GM18519 (cell line): ENCODE data around the gene TRABD2A.
A peak's percentile ranks its signal among the peaks of the same experiment; 100 is the strongest.
"Not testable (repeated sequence)": the region's sequence is repeated elsewhere in the genome, so short reads cannot be mapped to it uniquely, and the experiment has no call there.

Experiments
- ATAC-seq: cut with Tn5 transposase; IDR thresholded peaks from one replicate; pipeline ENCODE4 v1.9.1; 2021; ENCODE audit warnings: mild to moderate bottlenecking, moderate library complexity; ENCODE audit not compliant: unreplicated experiment, low FRiP score

Gene TRABD2A

DNA sequence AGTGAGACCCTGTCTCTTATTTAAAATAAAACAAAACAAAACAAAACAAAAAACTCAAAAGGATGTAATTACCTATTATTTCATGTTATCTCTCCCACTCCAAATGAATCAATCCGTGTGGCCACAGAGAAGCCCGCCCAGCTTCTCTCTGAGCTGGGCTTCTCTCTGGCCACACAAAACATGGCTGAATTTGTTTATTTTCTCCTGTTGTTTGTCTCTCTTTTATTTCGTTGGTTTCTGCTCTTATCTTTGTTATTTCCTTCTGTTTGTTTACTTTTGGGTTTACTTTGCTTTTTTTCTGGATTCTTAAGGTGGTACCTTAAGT is 1.5 kb upstream of the TRABD2A start:
- no peak for ATAC-seq

DNA sequence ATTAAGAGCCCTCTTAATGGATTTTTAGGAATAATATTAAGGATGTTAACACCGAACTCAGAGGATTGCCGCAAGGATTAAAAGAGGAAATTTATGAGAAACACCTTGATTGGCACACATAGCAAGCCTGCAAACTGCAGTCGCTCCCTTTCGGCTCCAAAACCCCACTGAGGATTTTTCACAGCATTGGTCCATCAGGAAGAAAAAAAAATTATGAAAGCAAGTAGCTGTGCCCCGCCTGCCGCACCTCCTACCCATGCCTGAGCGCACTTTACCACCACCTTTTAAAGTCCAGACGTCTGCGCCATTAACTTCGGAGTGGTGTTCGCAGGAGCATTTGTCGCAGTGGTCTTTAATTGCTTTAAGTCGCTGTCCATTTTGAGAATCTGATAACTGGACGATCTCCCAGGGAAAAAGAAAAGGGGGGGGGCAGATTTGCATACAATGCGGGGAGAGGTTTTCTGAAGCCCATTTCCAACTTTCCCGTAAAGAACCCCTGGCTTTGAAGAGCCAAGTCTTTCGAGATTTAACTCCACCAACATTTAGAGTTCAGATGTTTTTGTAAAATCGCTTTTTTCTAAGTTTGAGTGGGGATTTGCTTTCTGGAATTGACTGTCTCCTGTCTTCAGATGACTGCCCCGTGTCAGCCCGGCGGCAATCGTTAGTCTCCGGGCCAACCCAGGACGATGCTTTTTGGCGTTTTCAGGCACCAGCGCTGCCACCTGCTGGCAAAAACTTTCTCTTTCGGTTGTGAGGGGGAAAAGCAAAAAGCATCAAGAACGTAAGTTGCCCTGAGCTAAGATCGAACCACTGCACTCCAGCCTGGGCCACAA is 913 bp upstream of the TRABD2A start:
- peak; percentile 67 for ATAC-seq

DNA sequence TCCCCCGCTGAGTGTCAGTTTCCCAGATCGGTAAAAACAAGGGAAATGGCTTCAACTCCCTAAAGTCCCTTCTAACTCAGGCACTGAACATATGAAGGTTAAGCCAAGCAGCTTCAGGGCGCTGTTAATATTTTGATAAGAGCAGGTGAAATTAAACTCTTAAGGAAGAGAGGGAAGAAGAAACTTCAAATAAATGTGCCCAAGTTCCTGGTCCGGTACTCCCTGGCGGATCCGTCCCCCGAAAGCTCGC is 564 bp downstream of the TRABD2A start:
- ATAC-seq: no peak

DNA sequence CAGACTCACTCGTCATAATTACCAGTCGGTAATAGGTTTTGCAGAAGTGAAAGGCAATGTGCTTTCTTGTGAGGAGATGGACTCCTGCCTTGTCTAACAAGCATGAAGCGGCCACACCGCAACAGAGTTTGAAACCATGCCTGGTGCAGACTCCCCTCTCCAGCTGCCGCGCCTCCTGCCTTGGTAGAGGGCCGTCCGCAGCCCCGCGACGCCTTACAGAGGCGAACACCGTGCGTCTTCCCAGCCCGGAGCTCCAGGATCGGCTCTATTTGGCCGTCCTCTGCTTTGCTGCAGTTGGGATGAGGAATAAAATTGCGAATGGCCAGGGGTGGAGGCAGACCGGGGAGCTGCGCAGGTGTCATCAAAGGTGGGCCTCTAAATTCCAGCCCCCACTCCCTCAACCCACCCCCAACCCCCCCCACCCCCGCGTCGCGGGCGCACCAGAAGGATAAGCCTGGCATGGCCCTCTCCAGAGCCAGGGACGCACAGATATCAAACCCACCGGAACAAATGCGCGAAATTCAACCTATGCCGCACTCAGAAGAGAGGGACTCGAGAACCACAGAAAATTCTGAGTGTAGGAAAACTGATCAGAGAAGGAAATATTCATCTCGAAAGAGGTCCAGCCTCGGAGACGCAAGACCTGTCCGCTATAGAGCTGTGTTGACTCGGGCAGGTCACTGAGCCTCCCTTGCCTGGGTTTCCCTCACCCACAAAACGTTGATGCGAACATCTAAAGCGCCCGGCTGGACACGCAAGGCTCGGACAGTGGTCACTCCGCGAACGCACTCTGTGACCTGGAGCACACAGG is 1.1 kb downstream of the TRABD2A start:
- ATAC-seq: peak; percentile 48

DNA sequence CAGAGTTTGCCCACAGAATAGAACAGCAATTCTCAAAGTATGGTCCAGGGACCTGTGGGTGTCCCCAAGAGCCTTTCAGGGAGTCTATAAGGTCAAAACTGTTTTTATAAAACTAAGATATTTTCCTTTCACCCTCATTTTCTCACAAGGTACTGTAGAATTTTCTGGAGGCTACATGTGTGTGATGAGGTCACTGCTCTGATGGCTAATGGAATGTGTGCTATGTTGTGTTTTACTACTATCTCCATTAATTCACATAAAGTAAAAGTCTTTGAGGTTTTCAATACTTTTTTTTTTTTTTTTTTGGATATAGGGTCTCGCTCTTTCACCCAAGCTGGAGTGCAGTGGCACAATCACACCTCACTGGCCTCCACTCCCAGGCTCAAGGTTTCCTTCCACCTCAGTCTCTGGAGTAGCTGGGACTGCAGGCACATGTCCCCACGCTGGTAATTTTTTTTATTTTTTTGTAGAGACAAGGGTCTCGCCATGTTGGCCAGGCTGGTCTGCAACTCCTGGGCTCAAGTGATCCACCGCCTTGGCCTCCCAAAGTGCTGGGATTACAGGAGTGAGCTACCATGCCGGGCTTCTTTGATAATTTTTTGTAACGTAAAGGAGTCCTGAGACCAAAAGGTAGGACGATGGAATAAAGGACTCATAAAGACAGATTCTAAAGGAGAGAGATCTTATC is 1.8 kb downstream of the TRABD2A start:
- ATAC-seq: no peak

DNA sequence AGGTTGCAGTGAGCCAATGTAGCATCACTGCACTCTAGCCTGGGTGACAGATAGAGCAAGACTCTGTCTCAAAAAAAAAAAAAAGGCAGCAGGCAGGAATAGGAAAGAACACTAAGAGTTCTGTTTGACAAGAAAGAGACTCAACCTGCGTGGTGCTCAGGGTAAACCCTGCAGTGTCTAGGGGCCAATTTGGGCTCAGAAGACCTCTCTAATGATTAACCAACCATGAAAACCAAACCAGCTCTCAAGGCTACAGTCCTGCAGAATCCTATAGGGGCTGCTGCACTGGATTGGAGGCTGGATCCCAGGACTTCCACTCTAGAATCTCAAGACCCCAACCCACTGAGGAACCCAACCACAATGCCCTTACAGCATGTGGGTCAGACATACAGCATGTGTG is 2.4 kb downstream of the TRABD2A start:
- no peak for ATAC-seq

DNA sequence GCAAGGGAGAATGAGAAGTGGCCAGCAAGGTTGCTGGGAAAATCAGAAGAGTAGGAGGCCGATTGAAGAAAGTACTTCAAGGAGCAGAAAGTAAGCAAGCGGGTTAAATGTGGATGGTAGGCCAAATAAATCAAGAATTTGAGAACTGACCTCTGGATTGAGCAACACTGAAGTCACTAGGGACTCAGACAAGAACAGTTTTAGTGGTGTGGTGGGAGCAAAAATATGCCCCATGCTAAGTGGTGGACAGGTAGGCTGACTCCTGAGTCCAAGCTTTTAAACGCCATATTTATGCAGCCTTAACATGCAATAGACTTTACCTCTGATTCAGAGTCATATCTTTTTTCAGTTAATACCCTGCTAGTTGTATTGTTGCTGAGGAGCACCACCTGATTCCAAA is 4.5 kb downstream of the TRABD2A start:
- ATAC-seq: no peak

DNA sequence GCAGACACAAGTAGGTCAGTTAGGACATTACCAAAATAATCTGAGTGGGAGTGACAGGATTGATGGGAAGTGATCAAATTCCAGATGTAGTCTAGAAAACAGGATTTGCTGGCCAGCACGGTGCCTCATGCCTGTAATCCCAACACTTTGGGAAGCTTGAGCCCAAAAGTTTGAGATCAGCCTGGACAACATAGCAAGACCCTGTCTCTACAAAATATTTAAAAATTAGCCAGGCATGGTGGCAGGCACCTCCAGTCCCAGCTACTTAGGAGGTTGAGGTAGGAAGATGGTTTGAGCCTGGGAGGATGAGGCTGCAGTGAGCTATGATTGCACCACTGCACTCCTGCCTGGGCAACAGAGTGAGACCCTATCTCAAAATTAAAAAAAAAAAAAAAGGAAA is 5.3 kb downstream of the TRABD2A start:
- ATAC-seq: not testable (repeated sequence)

DNA sequence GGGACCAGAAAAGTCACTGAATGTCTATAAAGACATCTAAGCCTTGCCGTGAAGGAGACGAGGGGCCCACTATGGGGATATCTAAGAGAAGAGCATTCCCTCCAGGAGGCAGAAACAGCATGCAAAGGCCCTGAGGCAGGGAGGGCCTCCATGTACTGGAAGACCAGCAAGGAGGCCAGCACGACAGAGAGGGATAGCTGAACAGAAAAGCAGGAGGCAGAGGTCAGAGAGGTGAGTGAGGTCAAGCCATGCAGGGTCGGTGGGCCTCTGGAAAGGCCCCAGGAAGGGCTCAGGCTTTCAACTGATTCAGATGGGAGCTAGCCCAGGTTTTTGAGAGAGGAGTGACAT is 5.7 kb downstream of the TRABD2A start:
- ATAC-seq: no peak

DNA sequence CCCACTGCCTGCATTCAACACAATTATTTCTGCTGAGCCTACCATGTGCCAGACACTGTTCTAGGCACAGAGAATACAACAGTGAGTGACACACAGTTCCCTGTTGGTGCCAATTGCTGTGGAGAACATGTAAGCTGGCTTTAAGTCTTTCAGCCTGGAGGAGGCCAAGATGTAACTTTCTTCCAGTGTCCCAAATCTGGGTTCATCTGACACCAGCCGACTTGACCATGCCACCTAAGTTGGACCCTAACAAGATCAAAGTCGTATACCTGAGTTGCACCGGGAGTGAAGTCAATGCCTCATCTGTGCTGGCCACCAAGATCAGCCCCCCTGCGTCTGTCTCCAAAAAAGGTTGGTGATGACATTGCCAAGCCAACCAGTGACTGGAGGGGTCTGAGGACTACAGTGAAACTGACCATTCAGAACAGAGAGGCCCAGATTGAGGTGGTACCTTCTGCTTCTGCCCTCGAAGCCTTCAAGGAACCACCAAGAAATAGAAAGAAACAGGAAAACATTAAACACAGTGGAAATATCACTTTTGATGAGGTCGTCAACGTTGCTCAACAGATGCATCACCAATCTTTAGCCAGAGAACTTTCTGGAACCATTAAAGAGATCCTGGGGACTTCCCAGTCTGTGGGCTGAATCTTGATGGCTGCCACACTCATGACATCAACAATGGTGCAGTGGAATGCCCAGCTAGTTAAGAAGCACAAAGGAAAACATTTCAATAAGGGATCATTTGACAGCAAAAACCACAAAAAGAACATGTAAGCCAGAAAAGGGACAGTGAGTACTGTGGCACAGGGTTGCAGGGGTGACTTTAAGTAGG is 6.3 kb downstream of the TRABD2A start:
- no peak for ATAC-seq

DNA sequence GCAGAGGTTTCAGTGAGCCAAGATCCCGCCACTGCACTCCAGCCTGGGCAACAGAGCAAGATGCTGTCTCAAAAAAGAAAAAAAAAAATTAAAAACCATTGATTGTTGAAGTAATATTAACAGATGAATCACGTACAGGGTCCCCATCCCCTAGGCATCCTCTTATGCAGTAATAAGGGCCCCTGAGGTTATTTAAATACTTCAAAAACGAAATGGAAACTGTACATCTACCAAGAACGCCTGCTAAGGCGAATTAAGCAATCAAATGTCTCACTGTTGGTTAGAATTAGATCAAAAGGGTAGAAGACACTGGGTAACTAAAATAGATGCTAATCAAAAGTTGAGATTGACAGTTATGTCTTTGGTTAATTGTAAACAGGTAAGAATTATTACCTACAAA is 7.5 kb downstream of the TRABD2A start:
- ATAC-seq: no peak

DNA sequence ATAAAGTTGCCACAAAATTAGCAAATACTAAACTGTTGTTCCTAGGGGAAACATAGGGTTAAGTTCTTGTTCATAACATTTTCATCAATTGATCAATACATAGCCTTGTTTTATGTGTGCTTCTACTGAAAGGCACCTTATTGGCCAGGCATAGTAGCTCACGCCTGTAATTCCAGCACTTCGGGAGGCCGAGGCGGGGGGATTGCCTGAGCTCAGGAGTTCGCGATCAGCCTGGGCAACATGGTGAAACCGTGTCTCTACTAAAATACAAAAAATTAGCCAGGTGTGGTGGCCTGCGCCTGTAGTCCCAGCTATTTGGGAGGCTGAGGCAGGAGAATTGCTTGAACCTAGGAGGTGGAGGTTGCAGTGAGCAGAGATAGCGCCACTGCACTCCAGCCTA is 8.2 kb downstream of the TRABD2A start:
- ATAC-seq: not testable (repeated sequence)

DNA sequence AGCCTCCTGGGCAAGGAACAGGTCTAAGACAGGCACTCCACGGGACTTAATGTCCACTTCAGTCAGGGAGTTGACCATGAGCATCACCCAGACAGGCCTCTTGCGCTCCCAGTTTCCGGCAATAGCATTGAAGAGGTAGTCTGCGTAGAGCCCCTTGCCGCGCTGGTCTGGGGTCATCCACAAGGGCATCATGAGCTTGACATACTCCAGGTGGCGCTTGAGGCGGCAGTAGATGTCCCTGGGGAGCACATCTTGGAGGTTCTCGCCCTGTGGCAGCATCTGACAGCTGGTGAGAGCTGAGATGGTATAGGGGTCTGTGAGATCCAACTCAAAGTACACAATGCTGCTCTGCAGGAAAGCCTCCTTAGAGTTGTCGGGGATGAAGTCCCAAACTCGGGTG is 10.6 kb downstream of the TRABD2A start:
- no peak for ATAC-seq

DNA sequence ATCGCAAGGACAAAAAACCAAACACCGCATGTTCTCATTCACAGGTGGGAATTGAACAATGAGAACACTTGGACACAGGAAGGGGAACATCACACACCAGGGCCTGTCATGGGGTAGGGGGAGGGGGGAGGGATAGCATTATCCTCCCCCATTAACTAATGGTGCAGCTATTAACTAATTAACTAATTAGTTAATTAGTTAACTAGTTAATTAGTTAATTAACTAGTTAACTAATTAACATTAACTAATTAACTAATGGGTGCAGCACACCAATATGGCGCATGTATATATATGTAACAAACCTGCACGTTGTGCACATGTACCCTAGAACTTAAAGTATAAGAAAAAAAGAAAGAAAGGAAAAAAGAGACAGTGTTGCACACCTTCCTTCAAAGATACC is 12.6 kb downstream of the TRABD2A start:
- ATAC-seq: not testable (repeated sequence)

DNA sequence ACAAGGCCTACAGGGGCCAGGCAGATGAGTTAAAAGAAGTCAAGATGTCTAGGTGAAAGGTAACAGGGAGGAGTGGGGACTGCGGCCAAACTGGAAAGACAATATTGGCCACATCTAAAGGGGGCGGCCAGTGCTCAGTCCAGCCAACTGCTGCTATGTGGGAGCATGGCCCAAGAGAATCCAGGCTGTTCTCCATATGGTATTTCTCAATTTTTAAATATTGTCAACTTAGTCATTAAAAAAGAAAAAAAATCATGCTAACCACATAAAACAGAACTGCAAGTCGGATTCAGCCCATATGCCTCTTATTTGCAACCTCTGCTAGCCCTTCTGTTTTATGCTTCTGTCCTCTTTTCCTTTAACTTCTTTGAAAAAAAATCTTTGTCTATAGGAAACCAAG is 14.8 kb downstream of the TRABD2A start:
- ATAC-seq: no peak

DNA sequence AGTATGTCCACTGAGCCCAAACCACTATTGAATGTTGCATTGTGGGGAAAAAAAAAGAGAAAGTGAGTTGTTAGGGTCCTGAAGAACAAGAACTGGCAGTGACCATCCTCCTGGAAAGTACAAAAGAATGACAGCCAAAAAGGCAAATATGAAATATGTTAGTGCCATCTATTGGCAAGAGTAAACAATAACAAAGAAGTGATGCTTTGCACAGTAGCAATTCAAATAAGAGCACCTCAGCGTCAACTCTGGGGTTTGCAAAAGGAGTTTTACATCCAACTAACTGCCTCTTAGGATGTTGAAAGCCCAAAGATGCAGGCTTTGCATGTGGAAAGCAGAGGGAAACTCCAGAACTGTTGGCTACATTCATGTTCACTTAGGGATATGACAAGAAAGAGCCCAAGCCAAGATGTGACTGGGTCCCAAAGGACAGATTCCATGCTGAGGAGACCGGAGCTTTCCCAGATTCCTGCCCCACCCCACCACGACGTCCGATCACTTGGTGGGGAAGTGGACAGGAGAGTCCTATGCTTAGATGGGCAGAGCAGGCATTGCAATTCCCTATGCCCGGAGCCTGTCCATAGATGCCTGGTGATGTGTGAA is 15.6 kb downstream of the TRABD2A start:
- ATAC-seq: peak; percentile 82

DNA sequence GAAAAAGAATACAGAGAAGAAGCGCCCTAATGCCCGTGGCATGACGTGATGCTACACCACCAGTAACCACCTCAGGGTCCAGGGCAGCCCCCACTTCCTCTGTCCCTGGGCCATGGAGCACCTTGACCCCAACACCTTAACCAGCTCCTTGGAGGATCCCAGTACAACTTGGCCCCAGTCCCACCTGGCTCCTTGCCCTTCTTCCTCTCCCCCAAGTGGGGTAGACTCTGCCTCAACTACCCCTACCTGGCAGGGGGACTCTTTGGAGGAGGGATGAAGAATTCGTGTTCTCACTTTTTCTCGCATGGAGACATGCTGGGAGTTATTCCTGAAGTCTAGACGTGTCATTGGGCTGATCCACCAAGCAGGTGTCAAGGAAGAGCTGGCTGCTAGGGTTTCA is 18.9 kb downstream of the TRABD2A start:
- no peak for ATAC-seq

DNA sequence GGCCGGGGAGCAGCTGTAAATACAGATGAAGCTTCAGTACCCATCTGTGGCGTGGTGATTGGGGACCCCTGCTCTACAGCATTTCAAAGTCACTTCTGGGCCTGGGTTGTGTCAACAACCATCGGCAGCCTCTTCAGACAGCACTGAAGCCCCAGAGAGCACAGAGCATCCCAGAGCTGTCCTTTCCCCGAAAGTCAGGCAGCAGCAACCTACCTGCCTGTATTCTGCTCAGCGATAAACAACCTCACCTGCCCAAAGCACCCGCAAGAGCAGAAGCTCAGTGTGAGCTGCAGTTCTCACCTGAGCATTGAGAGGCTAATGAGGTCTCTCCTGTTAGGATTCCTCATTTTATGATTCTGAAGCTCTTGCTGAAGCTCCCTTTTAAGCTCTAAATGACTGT is 19.3 kb downstream of the TRABD2A start:
- ATAC-seq: no peak

DNA sequence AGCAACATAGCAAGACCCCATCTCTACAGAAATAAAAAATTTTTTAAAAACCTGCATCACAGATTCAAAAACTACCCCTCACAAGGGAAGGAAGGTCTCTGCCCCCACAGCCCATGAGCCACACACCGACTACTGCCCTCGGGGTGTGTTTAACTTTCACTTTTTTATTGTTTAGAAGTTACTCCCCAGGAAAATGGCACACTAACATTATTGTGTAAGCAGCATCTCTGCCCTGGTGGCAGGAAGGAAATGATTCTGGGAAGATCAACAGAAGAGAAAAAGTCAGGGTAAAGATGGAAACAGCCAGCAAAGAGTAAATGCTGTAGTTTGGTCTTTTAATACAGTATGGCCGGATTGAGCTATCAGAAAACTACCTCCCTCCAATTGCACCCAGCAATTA is 21.9 kb downstream of the TRABD2A start:
- no peak for ATAC-seq

DNA sequence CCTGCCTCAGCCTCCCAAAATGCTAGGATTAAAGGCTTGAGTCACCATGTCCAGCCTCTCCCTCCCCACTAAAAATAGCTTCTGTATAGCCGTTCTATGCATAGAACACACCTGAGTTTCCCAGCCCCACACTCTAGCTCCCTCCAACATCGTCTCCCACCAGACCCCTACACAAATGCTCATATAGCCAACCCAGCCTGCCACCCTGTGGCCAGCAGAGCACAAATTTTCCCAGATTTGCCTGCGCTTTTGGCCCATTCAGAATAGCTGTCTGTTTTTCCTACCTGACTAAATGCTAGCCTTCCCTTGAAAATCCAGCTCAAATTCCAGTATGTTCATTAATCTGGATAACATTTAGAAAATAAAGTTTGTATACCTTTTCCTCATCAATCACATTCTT is 22.8 kb downstream of the TRABD2A start:
- ATAC-seq: no peak

DNA sequence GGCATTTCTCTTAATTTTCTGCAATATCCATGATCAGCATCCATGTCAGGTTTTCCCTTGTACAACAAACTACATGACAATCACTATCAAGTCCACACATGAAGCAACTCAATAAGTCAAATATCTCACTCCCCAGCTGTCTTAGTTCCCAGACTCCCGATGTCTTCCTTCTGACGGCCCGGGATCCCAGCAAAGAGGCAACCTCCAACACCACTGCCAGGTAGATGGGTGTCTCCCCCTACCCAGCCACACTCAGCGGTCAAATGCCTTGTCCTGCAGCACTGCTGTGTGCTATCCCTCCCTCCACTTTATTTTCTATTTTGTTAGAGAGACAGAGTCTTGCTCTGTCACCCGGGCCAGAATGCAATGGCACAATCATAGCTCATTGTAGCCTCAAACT is 23.3 kb downstream of the TRABD2A start:
- ATAC-seq: no peak
